Endodermal cell (in vitro differentiated cells): ENCODE data around the gene DNM2. TPM values are rescaled to one million over a fixed set of nuclear protein-coding genes. Genes with fewer than 3 reads are reported as not detected.

Experiments used
- DNase-seq: peaks from one replicate; pipeline ENCODE4 v3.0.0-alpha.2; 2017
- H3K27ac ChIP-seq: 2 replicates; pipeline ENCODE4 v1.5.1; 2013; ENCODE audit warnings: mild to moderate bottlenecking, low read depth, low read length, moderate library complexity
- H3K27me3 ChIP-seq: 2 replicates; pipeline ENCODE4 v1.6.1; 2013; ENCODE audit warnings: mild to moderate bottlenecking, low read length, moderate library complexity; ENCODE audit not compliant: insufficient read depth, control insufficient read depth, poor library complexity, severe bottlenecking
- H3K36me3 ChIP-seq: 2 replicates; pipeline ENCODE4 v1.7.0; 2013; ENCODE audit warnings: mild to moderate bottlenecking, low read length, moderate library complexity; ENCODE audit not compliant: control insufficient read depth, insufficient read depth
- H3K4me1 ChIP-seq: one replicate; pipeline ENCODE4 v1.7.0; 2013; ENCODE audit warnings: low read length; ENCODE audit not compliant: control insufficient read depth, insufficient read depth
- H3K4me3 ChIP-seq: 2 replicates; pipeline ENCODE4 v1.5.1; 2013; ENCODE audit warnings: mild to moderate bottlenecking, low read length, moderate library complexity
- H3K9ac ChIP-seq: 2 replicates; pipeline ENCODE4 v1.6.1; 2013; ENCODE audit warnings: mild to moderate bottlenecking, low read length, moderate library complexity; ENCODE audit not compliant: poor library complexity, severe bottlenecking; ENCODE audit errors: extremely low read depth
- H3K9me3 ChIP-seq: 2 replicates; pipeline ENCODE4 v1.6.1; 2013; ENCODE audit warnings: mild to moderate bottlenecking, low read length, moderate library complexity; ENCODE audit not compliant: control insufficient read depth
- H3K27ac Mint-ChIP-seq: 2 replicates; pipeline ENCODE4 v1.8.0; 2020; ENCODE audit warnings: mixed read lengths
- H3K27me3 Mint-ChIP-seq: 2 replicates; pipeline ENCODE4 v1.8.0; 2021; ENCODE audit warnings: mild to moderate bottlenecking, mixed read lengths; ENCODE audit not compliant: insufficient read depth
- H3K36me3 Mint-ChIP-seq: 2 replicates; pipeline ENCODE4 v1.8.0; 2020; ENCODE audit warnings: low read depth, mixed read lengths
- H3K4me1 Mint-ChIP-seq: 2 replicates; pipeline ENCODE4 v1.8.0; 2020; ENCODE audit warnings: mixed read lengths
- H3K4me3 Mint-ChIP-seq: 2 replicates; pipeline ENCODE4 v1.8.0; 2020; ENCODE audit warnings: mild to moderate bottlenecking, moderate library complexity, mixed read lengths
- H3K9me3 Mint-ChIP-seq: 2 replicates; pipeline ENCODE4 v1.8.0; 2020; ENCODE audit warnings: mild to moderate bottlenecking, mixed read lengths
- CTCF ChIP-seq: fragments of 200-600 bp; sonication (generic); conservative IDR thresholded peaks from 2 replicates; pipeline ENCODE4 v1.5.0; 2021; ENCODE audit warnings: antibody characterized with exemption, mild to moderate bottlenecking
- WGBS, 2 experiments: methylation state at CpG; one replicate each; pipeline versions ENCODE4 v1.1.5 to v1.1.7; 2013; ENCODE audit warnings: missing lambda C conversion rate in 2 of 2, mixed read lengths in 1 of 2; ENCODE audit not compliant: insufficient coverage in 1 of 2, insufficient read length in 1 of 2; 5-methylcytosine and 5-hydroxymethylcytosine counted together
- total RNA-seq, 2 donors: library from RNA; stranded (reverse); fragmentation: NEBNext Ultra II Directional in 1 of 2; extraction: Animal tissue kit (Norgen Biotek cat#: 25700) in 1 of 2; gene quantifications; 2 replicates in 1 of 2; 3 replicates in 1 of 2; pipeline ENCODE4 v1.2.1, GENCODE V29; 2021

Gene DNM2
- total RNA-seq, 2 donors from 2014 or later: 118 to 136 TPM

- no peaks in the 10 kb centered on the region for H3K9me3 Mint-ChIP-seq
- no peak for TF ChIP-seq CTCF
- Histone ChIP-seq H3K4me3 (no peak overlapping the region), H3K27me3 (no peaks in the 10 kb centered on the region), H3K9ac (no peak overlapping the region), H3K4me1 (no peaks in the 10 kb centered on the region), H3K36me3 (peaks cover 5% of the 10 kb centered on the region), H3K27ac (no peak overlapping the region), H3K9me3 (no peaks in the 10 kb centered on the region)
- peak overlapping the region; percentile 41 for H3K27ac Mint-ChIP-seq
- H3K4me1 Mint-ChIP-seq: peaks cover 16% of the 10 kb centered on the region
- no peak overlapping the region for H3K4me3 Mint-ChIP-seq
- DNase-seq: no peak
- no peaks in the 10 kb centered on the region for H3K27me3 Mint-ChIP-seq
- H3K36me3 Mint-ChIP-seq: peaks cover 5% of the 10 kb centered on the region
- WGBS, 2 experiments: 93 to 100% methylated on average over 2 to 8 of the region's 8 CpGs
These were observed 34.5 kb downstream of the DNM2 start for GRCh38 chr19:10752237-10752912.

- TF ChIP-seq CTCF: no peak
- Mint-ChIP-seq H3K4me1 (peaks cover 16% of the 10 kb centered on the region), H3K27me3 (no peaks in the 10 kb centered on the region), H3K36me3 (peaks cover 5% of the 10 kb centered on the region), H3K4me3 (no peak overlapping the region), H3K27ac (no peak overlapping the region), H3K9me3 (no peaks in the 10 kb centered on the region)
- Histone ChIP-seq H3K27me3 (no peaks in the 10 kb centered on the region), H3K36me3 (peaks cover 5% of the 10 kb centered on the region), H3K27ac (no peak overlapping the region), H3K9ac (no peak overlapping the region), H3K4me3 (no peak overlapping the region), H3K9me3 (no peaks in the 10 kb centered on the region), H3K4me1 (no peaks in the 10 kb centered on the region)
- peak; percentile 25 for DNase-seq
- 95 to 100% methylated on average over 3 to 9 of the region's 10 CpGs for WGBS, 2 experiments
These were observed 35.2 kb downstream of the DNM2 start for GRCh38 chr19:10752913-10753704.

GRCh38 chr19:10756371-10756770, 38.5 kb downstream of the DNM2 start:
- Histone ChIP-seq H3K36me3 (peaks cover 24% of the 10 kb centered on the region), H3K9ac (no peak overlapping the region), H3K4me1 (no peaks in the 10 kb centered on the region), H3K27ac (no peak overlapping the region), H3K27me3 (no peaks in the 10 kb centered on the region), H3K9me3 (no peaks in the 10 kb centered on the region), H3K4me3 (no peak overlapping the region)
- H3K27me3 Mint-ChIP-seq: no peaks in the 10 kb centered on the region
- H3K27ac Mint-ChIP-seq: peak overlapping the region; percentile 68
- no peak for TF ChIP-seq CTCF
- no peak for DNase-seq
- no peak overlapping the region for H3K4me3 Mint-ChIP-seq
- peaks cover 11% of the 10 kb centered on the region for H3K4me1 Mint-ChIP-seq
- H3K36me3 Mint-ChIP-seq: peaks cover 20% of the 10 kb centered on the region
- WGBS, 2 experiments: 84 to 85% methylated on average over 10 of the region's 10 CpGs
- H3K9me3 Mint-ChIP-seq: no peaks in the 10 kb centered on the region
